ENCODE measurements around the gene ITIH5. TPM values are rescaled to one million over a fixed set of nuclear protein-coding genes. Genes with fewer than 3 reads are reported as not detected.

ITIH5 gene
- polyA plus RNA-seq, 1 donor, result 6.8 TPM

DNA sequence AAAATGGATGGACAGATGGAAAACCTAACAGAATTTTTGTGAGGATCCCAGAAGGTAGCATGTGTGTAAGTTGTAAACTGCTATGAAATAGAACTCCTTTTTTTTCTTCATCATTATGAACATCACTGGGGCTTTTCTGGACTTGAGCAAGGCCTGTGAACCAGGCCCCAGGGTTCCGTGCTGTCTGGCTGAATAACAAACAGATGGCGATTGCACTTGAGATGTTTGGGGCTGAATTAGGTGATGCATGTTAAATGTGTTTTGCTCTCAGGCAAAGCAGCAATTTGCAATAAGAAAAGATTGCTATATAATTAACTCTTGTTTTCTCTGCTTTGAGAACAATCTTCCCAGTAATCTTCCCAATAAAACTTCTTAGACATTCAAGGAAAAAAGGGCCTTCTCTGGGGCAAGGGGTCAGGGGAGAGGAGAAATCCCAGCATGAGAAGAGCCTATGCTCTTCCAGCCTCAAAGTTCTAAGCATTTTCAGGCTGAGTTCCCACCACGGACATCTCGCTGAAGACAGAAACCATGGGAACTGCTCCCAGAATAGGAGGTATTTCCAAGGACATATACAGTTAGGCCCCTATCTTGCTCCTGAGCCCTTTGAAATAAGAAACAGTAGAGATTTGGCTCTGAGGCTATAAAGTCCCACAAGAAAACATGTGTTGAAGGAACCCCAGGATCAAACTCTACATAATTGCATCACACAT is 98.7 kb downstream of the ITIH5 start:
- Histone ChIP-seq H3K4me3 (ENCODE audit: low read length) (no peak overlapping the region), H3K9me3 (ENCODE audit: control insufficient read depth, low read depth, low read length) (no peaks in the 10 kb centered on the region), H3K4me1 (ENCODE audit: control insufficient read depth, insufficient read depth, low read length) (no peaks in the 10 kb centered on the region), H3K27me3 (ENCODE audit: control insufficient read depth, insufficient read depth, low read length) (no peaks in the 10 kb centered on the region), H3K36me3 (ENCODE audit: control insufficient read depth, insufficient read depth, low read length) (no peaks in the 10 kb centered on the region), H3K27ac (ENCODE audit: low read length) (no peak overlapping the region)
- WGBS (ENCODE audit: insufficient coverage, low lambda C conversion rate), result no CpG with 5 or more reads among the region's 4 CpGs
- DNase-seq, result no peak

DNA sequence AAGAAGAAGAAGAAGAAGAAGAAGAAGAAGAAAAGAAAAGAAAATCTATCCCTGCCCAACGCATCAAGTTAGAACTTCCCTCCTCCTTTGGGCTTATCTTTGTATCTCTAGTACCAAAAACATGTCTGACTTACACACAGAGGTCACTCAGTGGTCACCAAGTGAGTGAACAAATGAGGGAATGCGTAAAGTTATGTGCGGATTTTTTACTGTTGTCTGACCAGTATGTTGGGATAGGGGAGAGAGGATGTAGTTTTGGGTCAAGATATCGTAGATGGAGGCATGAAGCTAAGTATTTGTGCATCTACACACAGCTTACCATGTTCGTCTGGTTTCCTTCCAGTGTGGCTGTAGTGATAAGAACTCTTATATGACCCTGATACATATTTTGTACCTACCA is 99.9 kb downstream of the ITIH5 start:
- Histone ChIP-seq H3K4me3 (ENCODE audit: low read length) (no peak overlapping the region), H3K36me3 (ENCODE audit: control insufficient read depth, insufficient read depth, low read length) (no peaks in the 10 kb centered on the region), H3K27ac (ENCODE audit: low read length) (no peak overlapping the region), H3K9me3 (ENCODE audit: control insufficient read depth, low read depth, low read length) (no peaks in the 10 kb centered on the region), H3K27me3 (ENCODE audit: control insufficient read depth, insufficient read depth, low read length) (peaks cover 3% of the 10 kb centered on the region), H3K4me1 (ENCODE audit: control insufficient read depth, insufficient read depth, low read length) (peaks cover 2% of the 10 kb centered on the region)
- no peak for DNase-seq
- WGBS (ENCODE audit: insufficient coverage, low lambda C conversion rate), result 85% methylated on average over 5 of the region's 5 CpGs

DNA sequence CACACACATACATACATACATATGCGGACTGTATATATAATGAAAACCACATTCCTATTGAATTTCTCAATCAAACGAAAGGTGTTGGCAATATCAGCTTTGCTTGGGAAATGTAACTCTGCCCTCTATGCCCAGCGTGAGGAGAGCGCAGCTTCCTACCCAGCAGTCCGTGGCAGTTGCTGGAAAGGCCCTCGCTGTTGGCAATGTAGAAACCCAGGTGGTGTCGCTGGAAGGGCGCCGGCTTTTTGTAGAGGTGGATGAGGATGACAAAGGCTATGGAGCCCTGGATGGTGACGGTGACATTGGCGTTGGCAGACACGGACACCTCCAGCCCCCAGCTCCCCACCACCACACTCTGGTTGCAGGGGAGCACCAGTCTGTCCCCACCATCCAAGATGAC is 100.9 kb downstream of the ITIH5 start:
- H3K4me1 ChIP-seq (ENCODE audit: control insufficient read depth, insufficient read depth, low read length), result peaks cover 7% of the 10 kb centered on the region
- no peaks in the 10 kb centered on the region for H3K9me3 ChIP-seq (ENCODE audit: control insufficient read depth, low read depth, low read length)
- no peak for DNase-seq
- H3K36me3 ChIP-seq (ENCODE audit: control insufficient read depth, insufficient read depth, low read length), result no peaks in the 10 kb centered on the region
- no peak overlapping the region for H3K4me3 ChIP-seq (ENCODE audit: low read length)
- H3K27ac ChIP-seq (ENCODE audit: low read length), result no peak overlapping the region
- H3K27me3 ChIP-seq (ENCODE audit: control insufficient read depth, insufficient read depth, low read length), result peaks cover 7% of the 10 kb centered on the region
- no CpG with 5 or more reads among the region's 12 CpGs for WGBS (ENCODE audit: insufficient coverage, low lambda C conversion rate)

DNA sequence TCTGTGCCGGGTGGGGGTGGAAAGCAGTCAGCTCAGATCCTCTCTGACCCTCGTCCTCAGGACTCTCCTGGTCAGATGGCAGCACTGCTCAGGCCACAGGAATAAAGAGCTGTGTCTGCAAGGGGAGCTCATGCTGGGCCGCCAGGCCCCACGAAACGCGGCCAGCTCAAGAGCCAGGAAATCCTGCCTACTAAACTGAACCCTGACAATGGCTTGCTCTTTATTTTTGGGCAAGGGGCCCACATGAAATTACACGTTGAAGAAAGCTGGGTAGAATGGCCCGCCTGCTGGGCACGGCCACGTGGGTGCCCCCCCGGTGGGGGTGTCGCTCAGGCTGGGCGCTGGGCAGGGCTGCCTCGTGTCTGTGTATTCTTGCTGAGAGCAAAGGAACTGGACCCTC is 103.0 kb downstream of the ITIH5 start:
- WGBS (ENCODE audit: insufficient coverage, low lambda C conversion rate), result no CpG with 5 or more reads among the region's 14 CpGs

DNA sequence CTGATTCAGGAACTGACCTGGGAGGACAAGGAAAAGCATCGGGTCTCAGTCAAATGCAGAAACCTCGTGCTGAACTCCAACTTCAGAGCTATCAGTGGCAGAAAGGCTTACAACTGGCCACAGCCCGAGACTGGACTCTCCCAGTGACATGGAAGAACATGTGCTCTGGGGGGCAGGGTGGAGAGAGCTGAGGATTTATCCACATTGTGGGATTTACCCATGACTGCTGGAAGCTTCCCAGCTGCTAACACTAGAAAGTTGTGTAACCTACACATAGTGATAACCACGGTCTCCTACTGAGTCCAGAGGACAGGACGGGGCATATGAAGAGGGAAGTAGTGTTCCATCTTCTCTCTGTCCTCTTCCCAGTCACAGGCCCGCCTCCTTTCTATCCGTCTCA is 103.4 kb downstream of the ITIH5 start:
- Histone ChIP-seq H3K27me3 (ENCODE audit: control insufficient read depth, insufficient read depth, low read length) (peaks cover 7% of the 10 kb centered on the region), H3K9me3 (ENCODE audit: control insufficient read depth, low read depth, low read length) (no peaks in the 10 kb centered on the region), H3K36me3 (ENCODE audit: control insufficient read depth, insufficient read depth, low read length) (no peaks in the 10 kb centered on the region), H3K4me1 (ENCODE audit: control insufficient read depth, insufficient read depth, low read length) (peaks cover 10% of the 10 kb centered on the region), H3K4me3 (ENCODE audit: low read length) (no peak overlapping the region), H3K27ac (ENCODE audit: low read length) (no peak overlapping the region)
- WGBS (ENCODE audit: insufficient coverage, low lambda C conversion rate), result no CpG with 5 or more reads among the region's 7 CpGs
- DNase-seq, result peak; percentile 48 to 55

More for the DNA sequence above, 103.0 kb downstream of the ITIH5 start:
- Histone ChIP-seq H3K27ac (ENCODE audit: low read length) (no peak overlapping the region), H3K9me3 (ENCODE audit: control insufficient read depth, low read depth, low read length) (no peaks in the 10 kb centered on the region), H3K36me3 (ENCODE audit: control insufficient read depth, insufficient read depth, low read length) (no peaks in the 10 kb centered on the region), H3K4me3 (ENCODE audit: low read length) (no peak overlapping the region), H3K27me3 (ENCODE audit: control insufficient read depth, insufficient read depth, low read length) (peaks cover 7% of the 10 kb centered on the region), H3K4me1 (ENCODE audit: control insufficient read depth, insufficient read depth, low read length) (peaks cover 10% of the 10 kb centered on the region)
- no peak for DNase-seq

DNA sequence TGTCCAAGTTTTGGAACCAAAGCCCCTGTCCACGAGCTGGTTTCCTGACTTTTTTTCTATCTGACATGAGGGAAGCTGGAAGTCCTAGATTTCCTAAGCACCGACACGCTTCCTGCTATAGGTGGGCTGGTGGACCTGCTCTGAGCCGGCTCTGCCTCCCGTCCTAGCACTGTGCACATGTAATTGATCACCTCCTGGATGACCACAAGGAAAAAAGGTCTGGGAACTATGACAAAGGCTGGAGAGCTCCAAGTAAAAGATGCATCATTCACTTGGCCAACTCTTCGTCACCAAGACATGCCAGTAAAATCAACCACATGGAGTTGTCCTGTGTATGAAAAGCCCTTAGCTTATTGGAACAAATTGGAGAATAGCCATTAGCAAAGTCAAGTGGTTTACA is 104.8 kb downstream of the ITIH5 start:
- peaks cover 10% of the 10 kb centered on the region for H3K4me1 ChIP-seq (ENCODE audit: control insufficient read depth, insufficient read depth, low read length)

DNA sequence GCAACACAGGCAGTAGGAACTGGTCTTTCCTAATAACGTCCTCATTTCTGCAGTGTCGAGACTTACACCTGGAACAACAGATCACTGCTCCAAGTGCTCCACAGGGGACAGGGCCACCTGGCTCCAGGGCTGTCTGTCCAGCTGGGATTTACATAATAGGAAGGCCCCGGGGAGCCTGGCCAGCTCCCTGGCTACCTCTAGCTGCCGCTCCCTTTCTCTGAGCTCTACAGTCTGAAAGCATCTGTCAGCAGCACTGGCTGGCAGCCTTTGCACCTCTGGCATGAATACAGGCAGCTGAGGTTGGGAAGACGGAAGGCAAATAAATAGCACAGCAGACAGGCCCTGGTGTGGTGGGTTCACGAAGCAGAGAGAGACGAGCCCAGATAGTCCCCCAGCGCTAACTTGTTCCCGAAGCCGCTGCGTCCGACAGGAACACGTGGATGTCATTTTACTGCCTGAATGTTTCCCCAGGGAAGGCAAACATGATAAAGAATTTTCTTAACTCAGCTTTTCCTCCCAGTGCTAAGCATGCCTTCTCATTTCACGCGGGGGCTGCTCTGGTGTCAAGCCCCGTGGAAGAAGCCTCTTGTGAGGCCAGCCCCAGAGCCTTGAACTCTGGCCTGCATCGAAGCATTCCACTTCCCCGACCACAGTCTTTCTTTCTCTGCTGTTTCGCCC is 105.4 kb downstream of the ITIH5 start:
- H3K36me3 ChIP-seq (ENCODE audit: control insufficient read depth, insufficient read depth, low read length), result no peaks in the 10 kb centered on the region
- peaks cover 7% of the 10 kb centered on the region for H3K27me3 ChIP-seq (ENCODE audit: control insufficient read depth, insufficient read depth, low read length)
- no peaks in the 10 kb centered on the region for H3K9me3 ChIP-seq (ENCODE audit: control insufficient read depth, low read depth, low read length)
- DNase-seq, result peak; percentile 33 to 47
- no CpG with 5 or more reads among the region's 19 CpGs for WGBS (ENCODE audit: insufficient coverage, low lambda C conversion rate)
- H3K4me1 ChIP-seq (ENCODE audit: control insufficient read depth, insufficient read depth, low read length), result peaks cover 10% of the 10 kb centered on the region
- no peak overlapping the region for H3K4me3 ChIP-seq (ENCODE audit: low read length)
- H3K27ac ChIP-seq (ENCODE audit: low read length), result peak overlapping the region; percentile 40

More for the DNA sequence above, 104.8 kb downstream of the ITIH5 start:
- Histone ChIP-seq H3K36me3 (ENCODE audit: control insufficient read depth, insufficient read depth, low read length) (no peaks in the 10 kb centered on the region), H3K27me3 (ENCODE audit: control insufficient read depth, insufficient read depth, low read length) (peaks cover 7% of the 10 kb centered on the region), H3K9me3 (ENCODE audit: control insufficient read depth, low read depth, low read length) (no peaks in the 10 kb centered on the region), H3K27ac (ENCODE audit: low read length) (no peak overlapping the region), H3K4me3 (ENCODE audit: low read length) (no peak overlapping the region)
- DNase-seq, result no peak
- WGBS (ENCODE audit: insufficient coverage, low lambda C conversion rate), result no CpG with 5 or more reads among the region's 6 CpGs

DNA sequence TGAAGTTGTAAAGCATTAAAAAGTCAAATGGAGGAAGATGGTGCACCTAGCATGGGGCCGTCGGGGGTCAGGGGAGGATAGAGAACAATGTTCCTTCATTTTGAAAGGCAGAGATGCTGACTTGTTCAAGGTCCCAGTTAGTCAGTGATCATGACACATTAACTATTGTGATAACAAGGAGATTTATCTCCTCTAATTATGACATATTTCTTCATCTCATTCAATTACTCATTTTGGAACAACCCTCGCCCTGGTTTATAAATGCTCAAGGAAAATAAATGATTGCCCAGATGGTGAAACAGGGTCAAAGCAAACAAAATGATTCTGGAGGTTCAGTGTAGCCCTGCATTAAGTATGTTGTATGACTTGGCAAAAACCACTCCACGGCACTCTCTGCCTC is 106.2 kb downstream of the ITIH5 start:
- no peaks in the 10 kb centered on the region for H3K36me3 ChIP-seq (ENCODE audit: control insufficient read depth, insufficient read depth, low read length)
- H3K4me1 ChIP-seq (ENCODE audit: control insufficient read depth, insufficient read depth, low read length), result peaks cover 10% of the 10 kb centered on the region
- H3K27ac ChIP-seq (ENCODE audit: low read length), result no peak overlapping the region
- DNase-seq, result no peak
- H3K4me3 ChIP-seq (ENCODE audit: low read length), result no peak overlapping the region
- no peaks in the 10 kb centered on the region for H3K9me3 ChIP-seq (ENCODE audit: control insufficient read depth, low read depth, low read length)
- WGBS (ENCODE audit: insufficient coverage, low lambda C conversion rate), result 67% methylated on average over 2 of the region's 4 CpGs
- peaks cover 7% of the 10 kb centered on the region for H3K27me3 ChIP-seq (ENCODE audit: control insufficient read depth, insufficient read depth, low read length)

DNA sequence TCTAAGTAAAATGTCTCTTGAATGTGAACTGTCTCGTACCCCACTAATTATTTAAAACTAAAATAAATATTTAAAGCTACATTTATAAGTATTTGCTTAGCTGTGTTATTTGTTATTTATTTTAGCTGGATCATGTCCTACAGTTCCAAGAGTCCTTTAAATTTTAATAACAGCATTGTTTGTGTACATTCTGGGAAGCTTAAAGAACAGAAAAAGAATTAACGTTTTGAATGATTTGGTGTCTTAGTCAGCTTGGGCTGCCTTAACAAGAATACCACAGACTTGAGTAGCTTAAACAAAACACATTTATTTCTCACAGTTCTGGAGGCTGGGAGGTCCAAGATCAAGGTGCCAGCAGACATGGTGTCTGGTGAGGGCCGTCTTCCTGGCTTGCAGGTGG is 107.4 kb downstream of the ITIH5 start:
- WGBS (ENCODE audit: insufficient coverage, low lambda C conversion rate), result 100% methylated on average over 1 of the region's 3 CpGs
- Histone ChIP-seq H3K4me1 (ENCODE audit: control insufficient read depth, insufficient read depth, low read length) (peaks cover 10% of the 10 kb centered on the region), H3K27ac (ENCODE audit: low read length) (no peak overlapping the region), H3K27me3 (ENCODE audit: control insufficient read depth, insufficient read depth, low read length) (peaks cover 7% of the 10 kb centered on the region), H3K36me3 (ENCODE audit: control insufficient read depth, insufficient read depth, low read length) (no peaks in the 10 kb centered on the region), H3K9me3 (ENCODE audit: control insufficient read depth, low read depth, low read length) (no peaks in the 10 kb centered on the region), H3K4me3 (ENCODE audit: low read length) (no peak overlapping the region)
- no peak for DNase-seq

DNA sequence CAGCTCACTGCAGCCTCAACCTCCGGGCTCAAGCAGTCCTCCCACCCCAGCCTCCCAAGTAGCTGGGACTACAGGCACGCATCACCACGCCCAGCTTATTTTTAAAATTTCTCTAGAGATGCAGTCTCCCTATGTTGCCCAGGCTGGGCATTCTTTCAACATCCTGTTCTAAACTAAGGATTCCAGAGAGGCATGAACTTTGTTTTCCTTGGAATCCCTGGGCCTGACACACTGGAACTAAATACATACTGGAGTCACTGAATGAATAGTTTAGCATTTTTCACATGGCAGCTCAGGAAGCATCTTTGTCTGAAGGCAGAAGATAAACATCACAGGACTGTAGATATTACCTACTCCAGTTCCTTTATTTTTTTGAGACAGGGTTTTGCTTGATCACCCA is 108.7 kb downstream of the ITIH5 start:
- Histone ChIP-seq H3K4me3 (ENCODE audit: low read length) (no peak overlapping the region), H3K9me3 (ENCODE audit: control insufficient read depth, low read depth, low read length) (no peaks in the 10 kb centered on the region), H3K27ac (ENCODE audit: low read length) (no peak overlapping the region), H3K4me1 (ENCODE audit: control insufficient read depth, insufficient read depth, low read length) (peaks cover 10% of the 10 kb centered on the region), H3K27me3 (ENCODE audit: control insufficient read depth, insufficient read depth, low read length) (peaks cover 7% of the 10 kb centered on the region), H3K36me3 (ENCODE audit: control insufficient read depth, insufficient read depth, low read length) (no peaks in the 10 kb centered on the region)
- DNase-seq, result no peak
- WGBS (ENCODE audit: insufficient coverage, low lambda C conversion rate), result no CpG with 5 or more reads among the region's 3 CpGs

DNA sequence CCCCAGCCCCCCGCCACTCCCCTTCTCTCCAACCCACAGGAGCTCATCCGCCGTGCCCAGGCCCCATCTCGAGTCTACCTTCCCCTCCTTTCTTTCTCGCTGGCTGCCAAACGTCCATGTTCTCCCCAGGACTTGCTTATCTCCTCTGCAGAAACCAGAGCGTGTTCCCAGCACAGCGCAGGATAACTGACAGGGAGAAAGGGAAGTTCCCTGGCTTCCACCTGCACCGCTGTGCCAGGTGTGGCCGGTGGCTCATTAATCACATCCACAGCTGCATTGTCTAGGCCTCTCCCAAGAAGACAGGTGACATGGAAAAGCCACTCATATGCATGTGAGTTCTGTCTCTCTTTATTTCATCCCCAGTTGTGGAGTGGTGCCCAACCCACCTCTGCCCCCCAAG is 113.2 kb downstream of the ITIH5 start:
- Histone ChIP-seq H3K4me3 (ENCODE audit: low read length) (no peak overlapping the region), H3K4me1 (ENCODE audit: control insufficient read depth, insufficient read depth, low read length) (no peaks in the 10 kb centered on the region), H3K36me3 (ENCODE audit: control insufficient read depth, insufficient read depth, low read length) (no peaks in the 10 kb centered on the region), H3K9me3 (ENCODE audit: control insufficient read depth, low read depth, low read length) (no peaks in the 10 kb centered on the region), H3K27me3 (ENCODE audit: control insufficient read depth, insufficient read depth, low read length) (no peaks in the 10 kb centered on the region), H3K27ac (ENCODE audit: low read length) (no peak overlapping the region)
- no peak for DNase-seq
- 93% methylated on average over 3 of the region's 10 CpGs for WGBS (ENCODE audit: insufficient coverage, low lambda C conversion rate)

Measured in large intestine (tissue), 3 donors.